Suprapubic skin (tissue), 4 donors: ENCODE results near the gene ZNF180. TPM values are rescaled to one million over a fixed set of nuclear protein-coding genes. Genes with fewer than 3 reads are reported as not detected.
"Not testable (repeated sequence)": the region's sequence is repeated elsewhere in the genome, so short reads cannot be mapped to it uniquely, and the experiment has no call there.

Source experiments
- DNase-seq, 2 donors: peaks; one replicate each; pipeline ENCODE4 v3.0.0-alpha.2; 2019; ENCODE audit warnings: low spot score in 2 of 2
- H3K27ac ChIP-seq: fragments of 200-600 bp; sonication (generic); one replicate; pipeline ENCODE4 v1.5.1; 2019
- H3K27me3 ChIP-seq: fragments of 200-600 bp; sonication (generic); one replicate; pipeline ENCODE4 v1.5.1; 2019
- H3K36me3 ChIP-seq: fragments of 200-600 bp; sonication (generic); one replicate; pipeline ENCODE4 v1.5.1; 2019
- H3K4me1 ChIP-seq: fragments of 200-600 bp; sonication (generic); one replicate; pipeline ENCODE4 v1.5.1; 2019
- H3K4me3 ChIP-seq: fragments of 200-600 bp; sonication (generic); one replicate; pipeline ENCODE4 v1.5.1; 2019; ENCODE audit warnings: mild to moderate bottlenecking
- H3K9me3 ChIP-seq: fragments of 200-600 bp; sonication (generic); one replicate; pipeline ENCODE4 v1.5.1; 2019
- CTCF ChIP-seq, 2 donors: fragments of 200-600 bp in 1 of 2; fragments of 450-650 bp in 1 of 2; sonication (generic) in 1 of 2; IDR thresholded peaks; one replicate each; pipeline ENCODE4 v1.5.1; 2016 to 2019; ENCODE audit warnings: antibody characterized with exemption in 2 of 2, mild to moderate bottlenecking in 1 of 2, moderate library complexity in 1 of 2
- EP300 ChIP-seq: sonication (generic); formaldehyde crosslinking; IDR thresholded peaks from one replicate; pipeline ENCODE4 v1.6.1; 2017; ENCODE audit warnings: antibody characterized with exemption
- POLR2A ChIP-seq, 2 donors: fragments of 450-650 bp; IDR thresholded peaks; one replicate each; pipeline ENCODE4 v1.6.1; 2017; ENCODE audit warnings: antibody characterized with exemption in 2 of 2, mild to moderate bottlenecking in 2 of 2, moderate library complexity in 2 of 2
- POLR2AphosphoS5 ChIP-seq, 3 donors: sonication (generic); formaldehyde crosslinking; IDR thresholded peaks; one replicate each; pipeline ENCODE4 v1.6.1; 2017; ENCODE audit warnings: antibody characterized with exemption in 3 of 3
- WGBS: methylation state at CpG from one replicate; pipeline ENCODE4 v1.1.5; 2018; 5-methylcytosine and 5-hydroxymethylcytosine counted together
- total RNA-seq, 4 donors: library from RNA; depleted of rRNA; stranded (reverse); fragments of >200 nt; gene quantifications; one replicate each; pipeline ENCODE4 v1.1.0, GENCODE V29; 2016

Gene ZNF180
- total RNA-seq, 4 donors from 2014 or later = 7.7 to 11.7 (median 10.3) TPM

- 26% methylated on average over 6 of the region's 6 CpGs for WGBS
Measured at GRCh38 chr19:44499559-44499958, 763 bp downstream of the ZNF180 start.

GRCh38 chr19:44498988-44499387 lies 1.3 kb downstream of the ZNF180 start:
- 94% methylated on average over 6 of the region's 9 CpGs for WGBS
- TF ChIP-seq POLR2AphosphoS5 (IDR thresholded peaks at IDR 0.05) = no peak
- TF ChIP-seq EP300 = no peak
- TF ChIP-seq CTCF (IDR thresholded peaks at IDR 0.05) = no peak
- no peak for TF ChIP-seq POLR2A (IDR thresholded peaks at IDR 0.05)
- Histone ChIP-seq H3K4me1 (peaks cover 23% of the 10 kb centered on the region), H3K27me3 (no peaks in the 10 kb centered on the region), H3K36me3 (peaks cover 43% of the 10 kb centered on the region), H3K9me3 (peaks cover 43% of the 10 kb centered on the region), H3K4me3 (peak overlapping the region; percentile 86), H3K27ac (no peak overlapping the region)
- peak in 1 of 2 donors; percentile 57 for DNase-seq

More at GRCh38 chr19:44499559-44499958, 763 bp downstream of the ZNF180 start:
- no peak for DNase-seq
- Histone ChIP-seq H3K9me3 (peaks cover 39% of the 10 kb centered on the region), H3K4me3 (peak overlapping the region; percentile 86), H3K27me3 (no peaks in the 10 kb centered on the region), H3K27ac (no peak overlapping the region), H3K4me1 (peaks cover 23% of the 10 kb centered on the region), H3K36me3 (peaks cover 38% of the 10 kb centered on the region)
- no peak for TF ChIP-seq POLR2A (IDR thresholded peaks at IDR 0.05)
- no peak for TF ChIP-seq POLR2AphosphoS5 (IDR thresholded peaks at IDR 0.05)
- TF ChIP-seq CTCF (IDR thresholded peaks at IDR 0.05) = no peak
- TF ChIP-seq EP300 = no peak

GRCh38 chr19:44496711-44497110 lies 3.6 kb downstream of the ZNF180 start:
- H3K36me3 ChIP-seq = peaks cover 66% of the 10 kb centered on the region
- H3K27ac ChIP-seq = no peak overlapping the region

GRCh38 chr19:44476559-44477408 lies 23.5 kb downstream of the ZNF180 start:
- Histone ChIP-seq H3K9me3 (peaks cover 95% of the 10 kb centered on the region), H3K4me1 (no peaks in the 10 kb centered on the region), H3K27me3 (no peaks in the 10 kb centered on the region), H3K36me3 (peaks cover 59% of the 10 kb centered on the region), H3K4me3 (no peak overlapping the region), H3K27ac (no peak overlapping the region)
- DNase-seq = no peak
- no peak for TF ChIP-seq EP300
- TF ChIP-seq CTCF (IDR thresholded peaks at IDR 0.05) = no peak
- peak in 1 of 3 donors; percentile 6 for TF ChIP-seq POLR2AphosphoS5 (IDR thresholded peaks at IDR 0.05)
- WGBS = 81% methylated on average over 7 of the region's 7 CpGs

More at GRCh38 chr19:44496711-44497110, 3.6 kb downstream of the ZNF180 start:
- Histone ChIP-seq H3K27me3 (no peaks in the 10 kb centered on the region), H3K4me1 (peaks cover 23% of the 10 kb centered on the region), H3K4me3 (no peak overlapping the region), H3K9me3 (peaks cover 64% of the 10 kb centered on the region)
- no peak for TF ChIP-seq POLR2AphosphoS5 (IDR thresholded peaks at IDR 0.05)
- no peak for TF ChIP-seq POLR2A (IDR thresholded peaks at IDR 0.05)
- TF ChIP-seq EP300 = no peak
- no peak for TF ChIP-seq CTCF (IDR thresholded peaks at IDR 0.05)
- no peak for DNase-seq
- 100% methylated on average over 1 of the region's 1 CpG for WGBS

GRCh38 chr19:44468730-44469129 lies 31.6 kb downstream of the ZNF180 start:
- not testable (repeated sequence) for H3K4me3 ChIP-seq
- H3K9me3 ChIP-seq = peaks cover 53% of the 10 kb centered on the region

GRCh38 chr19:44462600-44463286 lies 37.6 kb downstream of the ZNF180 start:
- 53% methylated on average over 3 of the region's 3 CpGs for WGBS
- H3K27me3 ChIP-seq, DNase-seq, H3K27ac ChIP-seq, H3K36me3 ChIP-seq, H3K4me3 ChIP-seq, H3K4me1 ChIP-seq: not testable (repeated sequence)
- peaks cover 33% of the 10 kb centered on the region for H3K9me3 ChIP-seq

More at GRCh38 chr19:44468730-44469129, 31.6 kb downstream of the ZNF180 start:
- not testable (repeated sequence) for DNase-seq, H3K27me3 ChIP-seq, H3K4me1 ChIP-seq, H3K36me3 ChIP-seq, H3K27ac ChIP-seq
- 81% methylated on average over 5 of the region's 5 CpGs for WGBS

GRCh38 chr19:44456016-44456415 lies 44.3 kb downstream of the ZNF180 start:
- H3K4me1 ChIP-seq, H3K36me3 ChIP-seq, H3K27me3 ChIP-seq, H3K27ac ChIP-seq, H3K4me3 ChIP-seq: not testable (repeated sequence)
- WGBS = no CpG with 5 or more reads among the region's 13 CpGs
- peaks cover 48% of the 10 kb centered on the region for H3K9me3 ChIP-seq
- DNase-seq = peak in 1 of 2 donors; percentile 55
